Measurements from ENCODE around the gene JAG2. TPM values are rescaled to one million over a fixed set of nuclear protein-coding genes. Genes with fewer than 3 reads are reported as not detected.

The JAG2 gene
- total RNA-seq, 1 donor from 2014 or later: 2.4 TPM

DNA sequence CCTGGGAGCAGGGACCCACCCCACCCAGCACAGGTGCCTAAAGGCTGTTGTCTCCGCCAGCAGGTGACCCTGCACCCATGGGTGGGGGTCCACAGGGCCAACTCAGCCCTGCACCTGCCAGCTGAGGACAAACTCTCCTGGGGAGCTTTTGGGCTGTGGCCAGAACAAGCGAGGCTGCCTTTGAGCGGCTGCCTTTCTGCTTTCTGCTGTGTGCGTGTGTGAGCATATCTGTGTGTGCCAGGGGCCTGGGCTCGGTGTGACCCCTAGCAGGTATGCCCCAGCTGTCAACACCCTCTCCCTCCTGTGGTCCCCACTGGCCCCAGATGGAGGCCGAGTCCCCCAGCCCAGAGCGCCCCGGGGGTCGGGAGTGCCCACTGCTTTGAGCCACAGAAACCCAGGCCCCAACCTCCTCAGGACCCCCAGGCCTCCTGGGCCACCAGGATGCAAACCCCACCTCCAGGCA, 77.5 kb downstream of the JAG2 start:
- no peak for DNase-seq (ENCODE audit: low read depth)
- Histone ChIP-seq H3K27me3 (ENCODE audit: control insufficient read depth, insufficient read depth, low read length) (no peaks in the 10 kb centered on the region), H3K36me3 (ENCODE audit: control insufficient read depth, insufficient read depth, low read length) (no peaks in the 10 kb centered on the region), H3K4me3 (ENCODE audit: low read depth, low read length) (no peak overlapping the region)
- no peak for TF ChIP-seq CTCF (IDR thresholded peaks at IDR 0.05; ENCODE audit: insufficient read depth, low read length, poor library complexity, severe bottlenecking)

Other genes starting within 250 kb of the JAG2 start
- 0.04 and 0.68 TPM in 2 replicates for gene PLD4, start 243.9 kb downstream of the JAG2 start, total RNA-seq
- gene AHNAK2, start 190.4 kb downstream of the JAG2 start, total RNA-seq: 121 and 140 TPM in 2 replicates
- gene CLBA1, start 183.0 kb downstream of the JAG2 start, total RNA-seq: 12.6 and 17.1 TPM in 2 replicates
- gene CDCA4, start 147.7 kb downstream of the JAG2 start, total RNA-seq: 33.2 and 34.6 TPM in 2 replicates
- 1.7 and 1.9 TPM in 2 replicates for gene GPR132, start 103.3 kb downstream of the JAG2 start, total RNA-seq
- gene NUDT14, start 12.5 kb upstream of the JAG2 start, total RNA-seq: 73.0 and 87.4 TPM in 2 replicates
- 45.8 and 48.9 TPM in 2 replicates for gene BTBD6, start 79.8 kb upstream of the JAG2 start, total RNA-seq
- 33.2 and 48.4 TPM in 2 replicates for gene BRF1, start 132.2 kb upstream of the JAG2 start, total RNA-seq
- 105 and 114 TPM in 2 replicates for gene PACS2, start 146.0 kb upstream of the JAG2 start, total RNA-seq
- 0.27 and 0.46 TPM in 2 replicates for gene TEX22, start 229.8 kb upstream of the JAG2 start, total RNA-seq